ENCODE measurements around the gene RGS6.

GRCh38 chr14:72254202-72254936 is 322.1 kb downstream of the RGS6 start:
- TF ChIP-seq CTCF (IDR thresholded peaks at IDR 0.05) (no peak), EP300 (IDR thresholded peaks at IDR 0.05) (no peak), POLR2AphosphoS5 (IDR thresholded peaks at IDR 0.05) (no peak), POLR2A (IDR thresholded peaks at IDR 0.05) (no peak)
